Stimulated activated CD4-positive, alpha-beta T cell treated with anti-CD3 and anti-CD28 coated beads, Interleukin-15, amount 100 ng/mL, for 48 hours (primary cell): Measurements from ENCODE around the gene RNU2-63P.
A peak's percentile ranks its signal among the peaks of the same experiment; 100 is the strongest.
"Not testable (repeated sequence)": the region's sequence is repeated elsewhere in the genome, so short reads cannot be mapped to it uniquely, and the experiment has no call there.

Experiments
- DNase-seq, 2 donors: peaks; one replicate each; pipeline ENCODE4 v3.0.0-alpha.2; 2020; ENCODE audit warnings: low read depth in 2 of 2

RNU2-63P gene

DNA sequence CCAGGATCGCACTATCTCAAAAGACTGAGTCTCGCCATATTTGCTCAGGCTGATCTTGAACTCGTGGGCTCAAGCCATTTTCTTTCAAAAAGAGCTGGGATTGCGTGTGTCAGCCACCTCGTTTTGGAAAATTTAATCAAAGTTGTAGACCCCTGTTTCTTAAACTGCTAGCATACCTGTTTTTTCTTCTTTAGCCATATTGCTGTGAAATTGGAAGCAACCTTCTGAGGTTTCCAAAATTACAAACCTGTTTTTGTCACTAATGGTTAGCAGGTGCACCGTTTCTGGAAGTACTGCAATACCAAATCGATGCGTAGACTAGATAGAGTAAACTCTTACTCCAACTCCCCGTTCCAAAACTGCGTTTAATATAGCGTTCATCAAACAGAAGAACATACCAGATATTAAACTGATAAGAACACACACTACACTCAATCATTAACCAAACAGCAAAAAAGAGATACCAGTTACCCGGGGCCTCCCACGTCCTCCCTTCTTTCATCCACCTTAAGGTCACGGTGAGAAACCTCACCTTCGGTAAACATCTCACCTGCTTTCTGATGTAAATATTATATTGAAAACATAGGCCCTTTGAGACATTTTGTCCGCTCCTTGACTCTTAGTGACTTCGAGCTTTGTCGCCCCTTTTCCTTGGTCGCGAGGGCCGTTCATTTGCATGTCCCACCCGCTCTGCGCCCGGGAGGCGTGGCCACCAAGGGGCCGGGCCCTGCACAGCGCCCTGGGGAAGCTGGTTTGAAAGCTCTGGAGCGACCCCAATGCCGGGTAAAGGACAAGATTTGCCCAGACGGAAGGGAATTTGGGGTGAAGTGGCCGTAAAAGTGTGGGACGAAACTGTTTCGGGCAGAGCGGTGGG, at the start of gene RNU2-63P:
Gene RNU2-63P (minus strand): TSS at position 462 of the 874 bp plus-strand sequence.
- peak; percentile 64 to 68 for DNase-seq

DNA sequence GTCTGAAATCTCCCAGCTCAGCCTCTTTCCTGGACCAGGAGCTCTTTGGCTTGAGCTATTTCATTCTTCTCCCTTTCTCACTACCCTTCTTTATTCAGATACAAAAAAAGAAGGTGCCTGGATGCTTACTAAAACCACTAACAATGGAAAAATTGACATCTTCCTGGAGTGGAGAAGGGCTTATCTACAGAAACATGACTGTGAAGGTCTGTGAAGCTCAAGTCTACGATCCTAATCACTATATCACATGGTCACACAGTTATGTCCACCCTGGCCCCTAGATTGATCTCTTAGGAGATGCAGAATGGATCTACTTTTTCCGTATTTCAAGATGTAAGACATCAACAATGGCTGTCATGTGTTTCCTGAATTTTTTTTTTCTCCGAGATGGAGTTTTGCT, 44.9 kb upstream of the RNU2-63P start:
- no peak for DNase-seq

DNA sequence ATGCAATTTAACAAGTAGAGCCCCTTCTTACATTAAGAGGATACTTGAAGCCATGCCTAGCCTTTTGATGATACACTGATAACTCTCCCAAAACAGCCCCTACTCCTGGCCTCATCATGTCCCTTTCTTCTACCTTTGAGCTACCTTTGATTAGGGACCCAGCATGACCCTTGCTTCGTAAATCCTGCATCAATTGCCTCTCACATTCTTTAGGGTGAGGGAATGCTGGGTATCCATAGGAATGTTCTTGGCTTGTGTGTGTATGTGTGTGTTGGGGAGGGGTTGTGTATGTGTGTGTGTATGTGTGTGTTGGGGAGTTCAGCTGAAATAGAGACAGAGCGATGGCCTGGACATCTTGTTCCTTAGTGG, 44.5 kb upstream of the RNU2-63P start:
- DNase-seq, result no peak

DNA sequence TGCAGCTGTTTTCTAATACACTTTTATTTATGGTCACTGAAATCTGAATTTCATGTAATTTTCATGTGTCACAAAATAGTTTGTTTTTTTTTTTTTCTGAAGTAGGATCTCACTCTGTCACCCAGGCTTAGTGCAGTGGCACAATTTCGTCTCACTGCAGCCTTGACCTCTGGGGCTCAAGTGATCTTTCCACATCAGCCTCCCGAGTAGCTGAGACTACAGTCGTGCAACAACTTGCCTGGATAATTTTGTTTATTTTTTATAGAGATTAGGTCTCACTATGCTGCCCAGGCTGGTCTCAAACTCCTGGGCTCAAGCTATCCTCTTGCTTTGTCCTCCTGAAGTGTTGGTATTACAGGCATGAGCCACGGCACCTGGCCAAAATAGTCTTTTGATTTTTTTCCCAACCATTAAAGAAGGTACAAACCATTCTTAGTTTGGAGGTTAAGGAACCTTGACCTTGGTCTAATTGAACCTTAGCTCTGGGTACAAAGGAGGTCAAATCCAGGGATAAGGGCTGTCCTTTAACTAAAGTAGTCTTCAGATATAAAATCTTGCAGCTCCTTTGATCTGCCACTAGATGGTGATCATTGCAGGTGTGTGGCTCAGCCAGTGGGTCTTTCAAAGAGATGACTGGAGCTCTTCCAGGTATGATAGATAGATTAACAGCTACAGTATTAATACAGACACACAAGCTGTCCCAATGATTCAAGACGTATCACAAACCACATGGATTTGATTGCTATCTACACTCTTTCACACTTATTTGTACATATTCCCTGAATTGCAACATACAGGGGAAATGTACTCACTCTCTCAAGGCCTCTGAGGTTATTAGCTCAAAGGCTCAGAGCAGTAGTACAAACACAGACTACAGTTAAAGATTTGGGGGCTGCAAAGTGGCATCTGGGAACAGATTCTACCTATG, 43.9 kb upstream of the RNU2-63P start:
- no peak for DNase-seq

DNA sequence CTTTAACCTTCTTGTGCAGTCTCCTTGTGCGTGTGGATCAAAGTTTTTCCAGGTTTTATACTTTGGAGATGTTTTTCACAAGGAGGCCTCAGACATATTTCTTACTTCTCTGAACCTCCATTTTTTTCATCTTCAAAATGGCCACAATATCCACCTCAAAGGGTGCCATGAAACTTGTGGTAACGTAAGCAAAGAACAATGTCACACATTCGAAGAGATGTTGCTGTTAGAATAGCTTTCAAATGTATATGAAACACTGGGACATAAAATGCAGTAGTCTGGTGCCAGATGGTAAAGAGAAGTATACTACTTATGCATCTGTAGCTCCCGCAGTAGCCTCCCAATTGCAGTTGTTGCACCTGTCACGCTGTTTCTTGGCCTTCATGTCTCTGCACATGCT, 41.8 kb upstream of the RNU2-63P start:
- no peak for DNase-seq

DNA sequence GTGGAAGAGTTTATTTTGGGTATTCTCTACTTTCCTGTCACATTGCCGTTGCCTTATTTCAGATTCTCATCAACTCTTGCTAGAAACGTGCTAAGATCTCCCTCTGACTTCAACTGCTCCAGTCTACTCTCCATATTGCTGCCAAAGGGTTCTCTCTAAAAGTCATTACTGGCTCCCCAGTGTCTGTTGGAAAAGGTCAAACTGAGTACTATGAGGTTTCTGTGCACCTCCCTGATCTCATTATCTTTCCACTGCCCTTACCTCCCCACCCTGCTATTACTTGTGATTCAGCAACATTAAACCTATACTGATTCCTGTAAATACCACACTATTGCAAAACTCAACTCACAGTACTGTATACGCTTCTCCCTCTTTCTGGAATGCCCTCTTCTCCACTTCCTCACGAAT, 41.1 kb upstream of the RNU2-63P start:
- no peak for DNase-seq

DNA sequence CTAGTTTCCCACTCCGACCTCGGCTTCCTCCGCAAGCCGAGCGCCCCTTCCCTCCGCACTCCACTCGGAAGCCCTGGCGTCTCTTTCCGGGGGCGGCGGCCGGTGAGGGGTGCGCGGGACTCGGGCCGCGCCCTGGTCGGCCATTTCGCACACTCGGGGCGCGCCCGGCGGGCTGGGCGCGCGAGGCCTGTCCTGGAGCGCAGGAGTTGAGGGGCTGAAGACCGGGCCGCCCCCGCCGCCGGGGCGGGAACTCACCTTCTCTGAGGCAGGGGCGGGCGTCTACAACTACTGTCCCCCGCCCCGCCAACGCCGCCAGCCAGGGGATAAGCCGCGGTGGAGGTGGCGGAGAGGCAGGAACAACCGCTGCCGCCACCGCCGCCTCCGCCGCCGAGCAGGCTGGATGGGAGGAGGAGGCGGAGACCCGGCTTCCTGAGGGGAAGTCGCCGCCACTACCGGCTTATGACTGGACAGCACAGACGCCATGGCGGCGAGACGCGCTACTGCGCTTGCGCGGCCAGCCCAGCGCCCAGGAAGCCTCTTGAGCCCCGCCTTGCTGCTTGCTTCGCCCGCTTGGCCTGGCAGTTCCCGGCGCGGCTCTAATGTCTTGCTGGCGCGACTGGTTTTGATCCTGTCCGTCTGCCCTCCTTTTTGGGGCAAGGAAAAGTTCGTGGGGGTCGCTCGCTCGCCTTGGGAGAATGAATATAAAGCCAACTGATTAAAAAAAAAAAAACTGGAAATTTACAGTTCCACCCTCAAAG, 39.2 kb upstream of the RNU2-63P start, which contains the start of gene KRCC1:
Gene KRCC1 (minus strand): TSS at position 413 of the 758 bp plus-strand sequence. CDS start 27,220 bp downstream, outside the sequence.
- peak; percentile 88 for DNase-seq

DNA sequence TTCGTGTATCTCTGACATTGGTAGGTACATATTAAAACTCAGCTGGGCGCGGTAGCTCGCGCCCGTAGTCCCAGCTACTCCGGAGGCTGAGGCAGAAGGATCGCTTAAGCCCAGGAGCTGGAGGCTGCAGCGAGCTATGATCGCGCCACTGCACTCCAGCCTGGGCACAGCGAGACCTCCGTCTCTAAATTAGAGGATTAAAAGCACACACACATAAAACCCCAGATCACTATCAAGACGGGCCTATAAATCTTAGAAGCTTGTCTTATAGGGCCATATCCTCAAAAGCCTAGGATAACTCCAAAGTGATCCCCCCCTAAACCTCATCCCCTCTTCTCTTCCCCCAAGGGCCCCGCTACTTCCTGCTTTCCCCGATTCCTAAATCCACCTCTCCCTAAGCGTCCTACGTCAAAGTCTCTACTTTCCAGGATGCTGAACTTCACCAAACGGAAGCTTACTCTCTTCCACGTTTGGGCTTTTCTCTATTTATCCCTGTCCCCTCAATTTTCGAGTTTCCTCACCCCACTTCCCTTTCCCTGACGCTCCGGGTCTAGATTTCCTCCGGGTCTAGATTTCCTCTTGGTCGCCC, 38.5 kb upstream of the RNU2-63P start:
- peak in 1 of 2 donors; percentile 10 for DNase-seq

DNA sequence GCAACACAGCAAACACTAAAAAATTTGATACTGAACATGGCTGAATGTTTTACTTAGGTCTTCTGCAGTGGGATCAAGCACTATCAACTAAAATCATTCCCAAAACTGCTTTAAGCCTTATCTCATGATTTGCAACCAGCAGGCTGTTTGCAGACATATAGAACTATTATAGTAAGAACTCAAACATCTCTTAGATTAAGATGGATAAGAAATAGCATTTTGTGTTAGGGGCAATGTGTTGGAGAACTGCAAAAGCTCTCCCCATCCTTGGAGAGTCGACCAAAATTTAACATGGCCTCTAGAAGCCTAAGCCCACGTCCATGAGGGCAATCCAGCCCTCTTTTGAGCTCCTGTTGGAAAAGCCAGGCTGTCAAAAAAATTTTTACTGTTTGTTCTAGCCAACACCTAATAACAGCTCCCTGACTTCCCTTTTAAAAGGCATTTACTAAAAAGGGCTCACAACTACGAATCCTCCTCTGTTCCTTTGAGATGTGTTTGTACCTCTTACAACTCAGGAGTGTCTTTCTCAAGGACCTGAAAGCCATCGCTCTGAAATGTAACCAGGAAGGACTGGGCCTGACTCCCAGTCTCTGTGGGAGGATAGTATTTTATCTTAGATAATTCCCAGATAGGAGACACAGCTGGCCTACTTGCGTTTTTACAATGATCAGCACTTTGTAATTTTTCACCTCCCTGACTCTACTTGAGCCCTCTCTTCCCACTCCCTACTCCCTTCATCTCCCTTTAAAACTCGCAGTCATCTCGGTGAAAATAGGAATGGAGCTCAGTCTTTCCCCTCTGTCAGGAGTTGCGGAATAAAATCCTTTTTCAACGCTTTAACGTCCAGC, 37.8 kb upstream of the RNU2-63P start:
- no peak for DNase-seq

DNA sequence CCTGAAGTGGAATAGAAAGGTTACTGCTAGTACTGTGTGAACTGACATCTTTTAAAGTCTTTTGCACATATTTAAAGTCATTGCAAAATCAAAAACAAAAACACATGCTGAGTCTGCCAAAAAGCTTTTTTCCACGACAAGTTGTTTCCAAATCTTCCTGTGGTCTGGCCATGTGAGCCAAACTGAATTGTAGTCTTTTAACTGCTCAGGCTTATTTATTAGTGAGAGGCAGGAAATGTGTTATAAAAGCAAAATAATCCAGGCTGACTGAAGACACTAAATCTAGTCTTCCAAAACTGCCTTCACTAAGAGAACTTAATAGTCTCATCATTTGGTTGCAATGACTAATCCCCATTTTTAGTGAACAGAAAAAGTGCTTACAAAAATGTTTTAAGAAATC, 36.9 kb upstream of the RNU2-63P start:
- DNase-seq, result no peak

DNA sequence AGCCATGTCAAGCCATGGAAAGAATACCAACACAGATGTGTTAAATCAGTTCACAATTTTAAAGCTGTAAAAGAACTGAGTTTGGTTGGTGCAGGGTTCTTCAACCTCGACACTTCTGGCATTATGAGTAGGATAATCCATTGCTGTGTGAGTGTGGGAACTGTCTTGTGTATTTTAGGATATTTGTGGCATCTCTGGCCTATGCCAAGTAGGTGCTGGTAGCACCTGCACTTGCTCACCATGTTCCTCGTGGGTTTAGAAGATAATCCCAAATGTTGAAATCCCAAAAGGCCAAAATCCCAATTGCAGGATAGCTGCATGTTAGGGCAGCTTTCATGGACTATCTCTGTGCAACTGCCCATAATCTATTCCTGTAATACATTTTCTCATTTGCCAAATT, 35.4 kb upstream of the RNU2-63P start:
- DNase-seq, result no peak

DNA sequence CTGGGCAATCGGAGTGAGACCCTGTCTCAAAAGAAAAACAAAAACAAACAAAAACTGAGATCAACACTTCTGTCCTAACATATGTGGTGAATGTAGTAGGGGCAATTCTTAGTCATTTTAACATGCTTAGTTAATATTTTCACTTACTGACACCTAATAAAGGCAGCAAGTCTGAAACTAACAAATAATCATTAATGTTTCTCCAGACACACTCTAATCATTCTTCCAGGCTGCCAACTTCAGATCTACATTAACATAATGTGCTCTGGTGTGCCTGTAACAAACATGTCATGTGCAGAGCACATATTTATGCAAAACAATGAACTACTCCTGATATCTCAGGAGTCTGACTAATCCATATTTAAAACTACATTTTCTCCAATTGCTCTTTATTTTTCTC, 33.3 kb upstream of the RNU2-63P start:
- no peak for DNase-seq

DNA sequence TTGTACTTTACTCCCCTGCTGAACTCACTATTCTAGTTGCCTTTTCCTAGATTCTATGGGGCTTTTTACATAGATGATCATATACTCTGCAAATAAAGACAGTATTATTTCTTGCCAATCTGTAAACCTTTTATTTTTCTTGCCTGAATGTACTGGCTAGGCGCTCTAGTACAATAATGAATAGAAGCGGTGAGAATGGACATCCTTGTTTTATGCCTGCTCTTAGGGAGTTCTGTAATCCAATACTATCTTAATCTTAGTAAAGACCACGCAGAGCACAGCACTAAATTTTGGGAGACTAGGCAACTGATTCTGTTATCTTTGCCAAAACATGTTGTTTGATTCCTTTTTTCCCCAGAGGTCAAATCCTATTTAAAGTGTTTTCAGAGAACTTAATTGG, 32.2 kb upstream of the RNU2-63P start:
- no peak for DNase-seq

DNA sequence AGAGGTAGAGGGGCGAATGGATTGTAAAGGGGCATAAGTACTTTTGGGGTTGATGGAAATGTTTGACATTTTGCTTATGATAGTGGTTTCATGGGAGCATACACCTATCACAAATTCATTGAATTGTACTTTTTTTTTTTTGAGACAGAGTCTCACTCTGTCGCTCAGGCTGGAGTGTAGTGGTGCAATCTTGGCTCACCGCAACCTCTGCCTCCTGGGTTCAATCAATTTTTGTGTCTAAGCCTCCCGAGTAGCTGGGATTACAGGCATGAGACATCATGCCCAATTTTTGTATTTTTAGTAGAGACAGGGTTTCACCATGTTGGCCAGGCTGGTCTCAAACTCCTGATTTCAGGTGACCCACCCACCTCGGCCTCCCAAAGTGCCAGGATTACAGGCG, 29.2 kb upstream of the RNU2-63P start:
- DNase-seq, result not testable (repeated sequence)

DNA sequence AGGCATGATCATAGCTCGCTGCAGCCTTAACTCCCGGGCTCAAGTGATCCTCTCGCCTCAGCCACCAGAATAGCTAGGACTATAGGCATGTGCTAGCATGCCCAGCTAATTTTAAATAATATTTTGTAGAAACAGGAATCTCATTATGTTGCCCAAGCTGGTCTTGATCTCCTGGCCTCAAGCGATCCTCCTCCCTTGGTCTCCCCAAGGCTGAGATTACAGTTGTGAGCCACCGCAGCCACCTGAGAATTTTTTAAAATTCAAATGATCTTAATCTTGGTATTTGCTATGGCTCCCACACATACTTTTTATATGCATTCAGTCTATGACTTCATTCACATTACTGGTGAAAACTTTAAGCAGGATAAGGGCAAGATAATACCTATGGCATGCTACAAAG, 26.1 kb upstream of the RNU2-63P start:
- no peak for DNase-seq

DNA sequence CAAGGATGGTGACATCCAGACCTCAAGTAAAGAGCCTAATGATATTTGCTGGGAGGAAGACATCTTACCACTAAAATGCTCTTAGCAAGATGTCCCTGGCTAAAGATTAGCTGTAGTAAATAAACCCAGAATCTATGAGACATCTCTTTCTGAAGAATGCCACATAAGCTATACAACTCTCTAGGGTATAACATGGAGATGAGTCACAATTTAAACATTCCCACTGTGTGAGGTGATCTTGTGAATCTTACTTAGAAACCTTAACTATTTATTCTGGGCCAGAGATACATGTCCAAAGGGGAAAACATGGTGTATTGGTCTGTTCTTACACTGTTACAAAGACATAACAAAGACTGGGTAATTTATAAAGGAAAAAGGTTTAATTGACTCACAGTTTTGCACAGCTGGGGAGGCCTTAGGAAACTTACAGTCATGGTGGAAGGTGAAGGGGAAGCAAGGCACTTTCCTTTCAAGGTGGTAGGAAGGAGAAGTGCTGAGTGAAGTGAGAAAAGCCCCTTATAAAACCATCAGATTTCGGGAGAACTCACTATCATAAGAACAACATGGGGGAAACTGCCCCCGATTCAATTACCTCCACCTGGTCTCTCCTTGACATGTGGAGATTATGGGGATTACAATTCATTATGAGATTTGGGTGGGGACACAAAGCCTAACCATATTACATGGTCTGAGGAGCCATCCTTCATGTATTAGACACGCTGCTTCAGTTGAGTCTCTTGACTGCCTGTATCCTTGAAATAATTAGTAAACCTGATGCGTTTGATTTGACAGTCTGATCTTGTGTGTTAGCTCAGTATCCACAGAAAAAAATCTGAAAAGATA, 22.1 kb upstream of the RNU2-63P start:
- DNase-seq, result no peak

DNA sequence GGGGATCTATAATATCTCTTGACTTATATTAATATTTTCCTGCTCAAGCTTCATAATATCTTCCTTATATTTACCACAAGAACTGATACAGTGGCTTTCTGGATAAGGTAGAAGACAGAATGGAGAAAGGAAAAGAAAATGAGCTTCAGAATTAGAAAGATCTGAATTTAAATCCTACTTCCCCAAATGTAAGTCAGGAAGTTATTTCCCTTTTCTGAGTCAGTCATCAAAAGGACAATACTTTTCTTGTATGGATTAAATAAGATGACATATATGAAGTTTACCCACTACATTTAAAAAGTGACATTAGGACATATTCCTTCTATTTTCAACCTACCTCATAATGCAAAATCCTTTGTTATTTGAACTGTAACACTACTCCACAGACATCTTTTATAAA, 20.3 kb upstream of the RNU2-63P start:
- DNase-seq, result no peak

DNA sequence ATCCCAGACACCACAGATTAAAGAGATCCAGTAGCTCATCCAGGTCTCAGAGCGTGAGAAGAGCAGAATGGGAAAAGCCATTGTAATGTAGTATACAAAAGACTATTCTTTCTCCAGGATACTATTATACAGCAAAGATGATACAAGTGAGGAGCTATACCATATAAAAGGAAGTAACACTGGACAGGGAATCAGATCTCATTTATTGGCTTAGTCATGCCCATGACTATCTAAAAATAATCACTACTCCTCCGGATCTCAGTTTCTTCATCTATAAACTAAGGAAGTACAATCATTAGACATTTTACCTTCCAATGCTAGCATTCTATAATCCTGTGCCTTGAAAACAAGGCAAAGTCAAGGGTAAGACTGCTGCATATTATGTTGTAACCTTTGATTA, 19.8 kb upstream of the RNU2-63P start:
- no peak for DNase-seq

DNA sequence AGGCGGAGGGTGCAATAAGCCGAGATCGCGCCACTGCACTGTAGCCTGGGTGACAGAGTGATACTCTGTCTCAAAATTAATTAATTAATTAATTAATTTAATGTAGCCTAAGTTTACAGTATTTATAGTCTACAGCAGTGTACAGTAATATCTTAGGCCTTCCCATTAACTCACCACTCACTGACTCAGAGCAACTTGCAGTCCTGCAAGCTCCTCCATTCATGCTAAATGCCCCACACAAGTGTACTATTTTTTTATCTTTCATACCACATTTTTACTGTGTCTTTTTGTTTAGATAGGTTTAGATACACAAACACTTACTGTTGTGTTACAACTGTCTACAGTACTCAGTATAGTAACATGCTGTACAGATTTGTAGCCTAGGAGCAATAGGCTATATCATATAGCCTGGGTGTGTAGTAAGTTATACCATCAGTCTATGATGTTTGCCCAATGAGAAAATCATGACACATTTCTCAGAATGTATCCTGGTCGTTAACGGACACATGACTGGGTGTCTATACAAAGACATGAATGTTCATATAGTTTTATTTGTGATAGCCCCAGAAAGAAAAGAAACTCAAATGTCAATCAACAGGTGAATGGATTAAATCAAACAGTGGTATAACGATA, 15.8 kb upstream of the RNU2-63P start:
- no peak for DNase-seq
